ENCODE results near the gene CPNE4.

CPNE4 gene

DNA sequence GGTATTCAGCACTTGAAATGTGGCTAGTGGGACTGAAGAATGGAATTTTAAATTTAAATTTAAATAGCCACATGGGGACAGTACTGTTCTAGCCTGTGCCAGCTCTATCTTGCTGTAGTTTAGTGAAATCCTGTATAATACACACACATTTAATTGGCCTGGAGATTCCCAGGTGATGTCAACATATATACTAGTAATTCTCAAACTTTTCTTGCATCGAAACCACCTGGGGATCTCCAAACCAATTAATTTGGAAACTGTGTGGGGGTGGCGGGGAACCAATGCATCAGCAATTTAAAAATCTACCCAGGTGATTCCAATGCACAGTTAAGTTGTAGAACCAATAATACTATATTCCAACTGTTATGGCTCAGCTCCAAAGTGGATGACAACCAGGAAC is 303.1 kb downstream of the CPNE4 start:
- H3K4me1 ChIP-seq (ENCODE audit: control insufficient read depth, low read length), result no peaks in the 10 kb centered on the region
- H3K4me3 ChIP-seq (ENCODE audit: low read length), result no peak overlapping the region
- no peak overlapping the region for H3K4me2 ChIP-seq (ENCODE audit: low read length)
- no peak for TF ChIP-seq EZH2phosphoT487 (IDR thresholded peaks at IDR 0.05; ENCODE audit: borderline replicate concordance, low read length)
- TF ChIP-seq, protein P1, sequence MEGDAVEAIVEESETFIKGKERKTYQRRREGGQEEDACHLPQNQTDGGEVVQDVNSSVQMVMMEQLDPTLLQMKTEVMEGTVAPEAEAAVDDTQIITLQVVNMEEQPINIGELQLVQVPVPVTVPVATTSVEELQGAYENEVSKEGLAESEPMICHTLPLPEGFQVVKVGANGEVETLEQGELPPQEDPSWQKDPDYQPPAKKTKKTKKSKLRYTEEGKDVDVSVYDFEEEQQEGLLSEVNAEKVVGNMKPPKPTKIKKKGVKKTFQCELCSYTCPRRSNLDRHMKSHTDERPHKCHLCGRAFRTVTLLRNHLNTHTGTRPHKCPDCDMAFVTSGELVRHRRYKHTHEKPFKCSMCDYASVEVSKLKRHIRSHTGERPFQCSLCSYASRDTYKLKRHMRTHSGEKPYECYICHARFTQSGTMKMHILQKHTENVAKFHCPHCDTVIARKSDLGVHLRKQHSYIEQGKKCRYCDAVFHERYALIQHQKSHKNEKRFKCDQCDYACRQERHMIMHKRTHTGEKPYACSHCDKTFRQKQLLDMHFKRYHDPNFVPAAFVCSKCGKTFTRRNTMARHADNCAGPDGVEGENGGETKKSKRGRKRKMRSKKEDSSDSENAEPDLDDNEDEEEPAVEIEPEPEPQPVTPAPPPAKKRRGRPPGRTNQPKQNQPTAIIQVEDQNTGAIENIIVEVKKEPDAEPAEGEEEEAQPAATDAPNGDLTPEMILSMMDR (IDR thresholded peaks at IDR 0.05; ENCODE audit: low read depth, low read length, poor library complexity, severe bottlenecking), result no peak
- no peaks in the 10 kb centered on the region for H3K79me2 ChIP-seq (ENCODE audit: control insufficient read depth, low read length)
- H3K9me3 ChIP-seq (ENCODE audit: control insufficient read depth, insufficient read depth, low read length), result no peaks in the 10 kb centered on the region
- H3K27me3 ChIP-seq (ENCODE audit: control insufficient read depth, low read length), result no peaks in the 10 kb centered on the region
- H3K9me2 ChIP-seq (replicated peaks; ENCODE audit: control insufficient read depth, low read length), result no peaks in the 10 kb centered on the region
- H4K20me1 ChIP-seq (ENCODE audit: control insufficient read depth, insufficient read depth, low read depth, low read length), result no peaks in the 10 kb centered on the region
- no peaks in the 10 kb centered on the region for H3K36me3 ChIP-seq (ENCODE audit: control insufficient read depth, low read length)
- H3F3A ChIP-seq (ENCODE audit: control insufficient read depth, insufficient read depth), result no peaks in the 10 kb centered on the region
- H3K27ac ChIP-seq (ENCODE audit: low read depth, low read length), result no peak overlapping the region

DNA sequence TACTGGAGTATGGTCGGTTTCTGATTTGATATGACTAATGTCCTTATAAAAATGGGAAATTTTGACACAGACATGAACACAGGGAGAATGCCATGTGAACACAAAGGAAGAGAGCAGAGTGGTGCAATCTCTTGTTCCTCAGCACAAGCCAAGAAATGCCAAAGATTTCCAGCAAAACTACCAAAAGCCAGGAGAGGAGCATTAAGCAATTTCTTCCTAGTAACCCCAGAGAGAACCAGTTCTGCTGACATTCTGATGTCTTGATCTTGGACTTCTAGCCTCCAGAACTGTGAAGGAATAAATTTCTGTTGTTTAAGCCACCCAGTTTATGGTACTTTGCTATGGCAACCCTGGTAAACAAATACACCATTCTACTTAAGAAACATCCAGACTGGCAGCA is 304.2 kb downstream of the CPNE4 start:
- no peaks in the 10 kb centered on the region for H3K27me3 ChIP-seq (ENCODE audit: control insufficient read depth, low read length)
- TF ChIP-seq EZH2phosphoT487 (IDR thresholded peaks at IDR 0.05; ENCODE audit: borderline replicate concordance, low read length), result no peak
- TF ChIP-seq, protein P1 (IDR thresholded peaks at IDR 0.05; ENCODE audit: low read depth, low read length, poor library complexity, severe bottlenecking), result no peak
- H3K9me3 ChIP-seq (ENCODE audit: control insufficient read depth, insufficient read depth, low read length), result no peaks in the 10 kb centered on the region
- H3K4me3 ChIP-seq (ENCODE audit: low read length), result no peak overlapping the region
- no peaks in the 10 kb centered on the region for H3K79me2 ChIP-seq (ENCODE audit: control insufficient read depth, low read length)
- H3K36me3 ChIP-seq (ENCODE audit: control insufficient read depth, low read length), result no peaks in the 10 kb centered on the region
- no peaks in the 10 kb centered on the region for H3F3A ChIP-seq (ENCODE audit: control insufficient read depth, insufficient read depth)
- no peaks in the 10 kb centered on the region for H3K9me2 ChIP-seq (replicated peaks; ENCODE audit: control insufficient read depth, low read length)
- no peaks in the 10 kb centered on the region for H4K20me1 ChIP-seq (ENCODE audit: control insufficient read depth, insufficient read depth, low read depth, low read length)
- no peak overlapping the region for H3K4me2 ChIP-seq (ENCODE audit: low read length)
- no peaks in the 10 kb centered on the region for H3K4me1 ChIP-seq (ENCODE audit: control insufficient read depth, low read length)
- H3K27ac ChIP-seq (ENCODE audit: low read depth, low read length), result no peak overlapping the region

DNA sequence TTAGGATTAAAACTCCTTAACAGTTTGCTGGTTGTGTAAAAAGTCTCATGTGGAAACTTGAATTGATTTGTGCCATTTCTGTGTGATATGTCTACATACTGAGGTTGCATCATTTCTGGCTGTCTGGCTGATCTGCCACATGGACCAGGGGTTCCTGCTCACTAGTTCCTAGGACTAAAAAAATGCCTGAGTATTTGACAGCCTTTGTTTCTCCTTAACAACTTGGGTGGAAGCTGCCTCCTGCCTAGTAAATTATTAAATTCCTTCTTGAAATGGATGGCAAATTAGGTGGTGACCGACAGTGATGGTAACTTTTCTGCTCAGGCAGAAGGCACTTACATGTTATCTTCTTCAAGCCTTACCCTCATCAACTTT is 305.2 kb downstream of the CPNE4 start:
- Histone ChIP-seq H3K9me3 (ENCODE audit: control insufficient read depth, insufficient read depth, low read length) (no peaks in the 10 kb centered on the region), H3K27me3 (ENCODE audit: control insufficient read depth, low read length) (no peaks in the 10 kb centered on the region), H3K36me3 (ENCODE audit: control insufficient read depth, low read length) (no peaks in the 10 kb centered on the region), H3K79me2 (ENCODE audit: control insufficient read depth, low read length) (no peaks in the 10 kb centered on the region), H3K27ac (ENCODE audit: low read depth, low read length) (no peak overlapping the region), H3K4me3 (ENCODE audit: low read length) (no peak overlapping the region), H3K9me2 (replicated peaks; ENCODE audit: control insufficient read depth, low read length) (no peaks in the 10 kb centered on the region), H3K4me2 (ENCODE audit: low read length) (no peak overlapping the region), H4K20me1 (ENCODE audit: control insufficient read depth, insufficient read depth, low read depth, low read length) (no peaks in the 10 kb centered on the region), H3F3A (ENCODE audit: control insufficient read depth, insufficient read depth) (no peaks in the 10 kb centered on the region), H3K4me1 (ENCODE audit: control insufficient read depth, low read length) (no peaks in the 10 kb centered on the region)
- TF ChIP-seq, protein P1 (IDR thresholded peaks at IDR 0.05; ENCODE audit: low read depth, low read length, poor library complexity, severe bottlenecking), result no peak
- no peak for TF ChIP-seq EZH2phosphoT487 (IDR thresholded peaks at IDR 0.05; ENCODE audit: borderline replicate concordance, low read length)

All from DOHH2 (cell line).